ENCODE data around the gene SLC17A9.
"Not testable (repeated sequence)": the region's sequence is repeated elsewhere in the genome, so short reads cannot be mapped to it uniquely, and the experiment has no call there.

Gene SLC17A9

DNA sequence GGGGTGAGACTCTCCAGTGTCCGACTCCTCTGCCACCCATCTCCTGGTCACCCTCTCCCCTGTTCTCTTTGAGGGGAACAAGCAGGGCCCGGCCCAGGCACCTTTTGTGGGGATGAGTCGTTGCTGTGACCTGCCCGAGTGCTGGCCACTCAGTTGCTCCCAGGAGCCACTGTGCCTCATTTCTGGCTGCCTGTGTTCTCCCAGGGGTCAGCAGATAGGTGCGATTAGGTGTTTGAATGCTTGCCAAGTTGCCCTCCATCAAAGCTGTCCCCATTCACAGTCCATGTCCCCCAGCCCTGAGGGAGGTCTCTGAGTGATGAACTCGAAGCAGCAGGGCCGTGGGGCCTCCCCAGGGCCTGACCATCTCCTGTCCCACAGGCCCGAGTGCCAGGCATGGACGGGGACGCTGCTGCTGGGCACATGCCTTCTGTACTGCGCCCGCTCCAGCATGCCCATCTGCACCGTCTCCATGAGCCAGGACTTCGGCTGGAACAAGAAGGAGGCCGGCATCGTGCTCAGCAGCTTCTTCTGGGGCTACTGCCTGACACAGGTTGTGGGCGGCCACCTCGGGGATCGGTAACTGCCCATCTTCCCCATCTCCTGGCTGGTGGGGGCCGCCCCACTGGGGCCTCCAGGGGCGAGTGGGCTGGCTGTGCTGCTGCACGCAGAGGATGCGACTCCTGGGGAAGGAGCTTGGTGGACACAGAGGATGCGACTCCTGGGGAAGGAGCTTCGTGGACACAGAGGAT is 4.1 kb downstream of the SLC17A9 start:
- DNase-seq = no peak

DNA sequence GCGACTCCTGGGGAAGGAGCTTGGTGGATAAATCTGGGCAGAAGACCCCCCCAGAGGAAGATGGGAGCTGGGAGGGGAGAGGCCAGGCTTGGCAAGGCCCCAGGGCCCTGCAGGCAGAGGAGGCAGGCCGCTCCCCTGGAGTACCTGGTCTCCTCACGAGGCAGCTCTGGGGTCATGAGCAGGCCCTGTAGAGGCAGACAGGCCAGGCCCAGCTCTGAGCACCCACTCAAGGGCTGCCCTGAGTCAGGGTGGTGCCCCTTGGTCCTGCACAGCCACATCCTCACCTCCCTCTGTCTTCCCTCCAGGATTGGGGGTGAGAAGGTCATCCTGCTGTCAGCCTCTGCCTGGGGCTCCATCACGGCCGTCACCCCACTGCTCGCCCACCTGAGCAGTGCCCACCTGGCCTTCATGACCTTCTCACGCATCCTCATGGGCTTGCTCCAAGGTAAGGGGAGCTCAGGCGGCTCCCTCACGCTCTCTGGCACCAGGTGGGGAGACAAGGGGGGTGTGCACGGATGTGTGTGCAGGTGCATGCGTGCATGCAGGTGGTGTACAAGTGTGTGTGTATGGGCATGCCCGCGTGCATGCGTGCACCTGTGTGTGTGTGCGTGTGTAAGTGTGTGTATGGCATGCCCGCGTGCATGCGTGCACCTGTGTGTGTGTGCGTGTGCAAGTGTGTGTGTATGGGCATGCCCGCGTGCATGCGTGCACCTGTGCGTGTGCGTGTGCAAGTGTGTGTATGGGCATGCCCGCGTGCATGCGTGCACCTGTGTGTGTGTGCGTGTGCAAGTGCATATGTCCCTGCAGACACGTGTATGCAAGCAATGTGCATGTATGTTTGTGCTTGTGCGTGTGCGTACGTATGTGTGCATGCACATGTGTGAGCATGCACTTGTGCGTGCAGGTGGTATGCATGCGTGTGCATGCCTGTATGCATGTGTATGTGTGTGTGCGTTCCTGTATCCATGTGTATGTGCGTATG is 4.9 kb downstream of the SLC17A9 start:
- DNase-seq = no peak

DNA sequence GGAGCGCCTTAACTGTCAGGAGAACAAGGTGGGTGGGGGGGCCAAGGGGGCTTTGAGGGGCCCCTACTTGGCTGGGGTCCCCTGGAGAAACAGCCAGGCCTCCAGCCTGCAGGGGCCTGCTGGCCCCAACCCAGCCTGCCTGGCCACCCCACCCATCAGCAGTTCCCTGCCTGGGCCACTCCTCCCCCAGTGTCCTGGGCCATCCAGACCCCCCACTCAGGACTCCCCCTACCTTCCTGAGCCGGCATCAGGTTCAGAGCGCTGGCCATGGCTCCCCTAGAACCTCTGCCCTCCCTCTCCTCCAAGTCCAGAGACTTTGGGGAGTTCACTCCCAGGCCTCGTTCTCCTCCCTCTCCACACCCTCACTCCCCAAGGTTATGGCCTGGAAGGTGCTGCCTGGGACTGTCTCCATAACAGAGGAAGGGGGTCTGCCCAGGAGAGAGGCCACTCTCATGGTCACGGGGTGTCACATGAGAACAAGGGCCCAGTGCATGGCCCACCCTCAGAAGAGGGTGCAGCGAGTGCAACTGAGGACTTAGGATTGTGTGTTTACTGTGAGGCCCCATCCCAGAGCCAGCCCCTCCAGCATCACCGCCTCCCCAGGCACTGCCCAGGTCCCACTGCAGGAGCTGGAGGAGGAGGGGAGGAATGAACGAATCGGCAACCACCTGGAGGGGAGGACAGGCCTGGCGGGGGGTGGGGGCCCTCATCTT is 6.0 kb downstream of the SLC17A9 start:
- no peak for DNase-seq

DNA sequence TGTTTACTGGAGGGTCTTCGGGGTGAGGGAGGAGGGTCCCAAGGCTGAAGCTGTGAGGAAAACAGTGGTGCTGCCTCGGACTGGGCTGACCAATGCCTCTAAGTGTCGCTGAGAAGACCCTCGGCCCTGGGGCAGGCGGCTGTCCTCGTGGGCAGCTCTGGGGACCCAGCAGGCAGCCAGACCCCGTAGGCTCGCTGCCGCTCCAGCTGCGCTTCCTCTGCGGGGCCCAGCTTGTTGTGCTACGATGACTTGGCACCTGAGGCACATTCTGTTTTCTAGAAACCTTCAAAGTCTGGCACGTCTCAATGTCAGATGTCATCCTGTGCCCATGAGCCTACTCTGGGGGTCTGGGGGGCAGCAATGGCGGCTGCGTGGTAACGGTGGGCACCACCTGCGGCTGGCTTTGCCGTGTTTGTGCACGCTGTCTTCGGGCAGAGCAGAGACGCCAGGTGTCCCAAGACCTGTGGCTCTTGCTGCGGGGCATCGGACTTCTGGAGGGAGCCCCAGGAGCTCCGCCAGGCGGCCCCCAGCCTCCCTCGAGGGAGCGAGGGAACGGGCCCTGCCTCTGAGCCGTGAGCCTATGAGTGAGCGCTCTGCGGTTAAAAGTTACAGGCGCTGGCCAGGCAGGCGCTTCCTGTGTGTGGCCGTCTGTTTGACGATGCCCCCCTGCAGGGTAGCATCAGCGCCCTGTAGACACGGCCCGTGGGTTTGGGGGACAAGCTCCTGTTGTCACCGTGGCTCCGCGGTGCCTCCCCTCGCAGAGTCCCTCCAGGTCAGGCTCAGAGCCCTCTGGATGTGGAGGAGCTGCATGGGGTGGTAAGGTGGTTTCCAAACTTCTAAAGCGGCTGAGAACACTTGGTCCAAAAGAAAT is 6.8 kb downstream of the SLC17A9 start:
- no peak for DNase-seq

DNA sequence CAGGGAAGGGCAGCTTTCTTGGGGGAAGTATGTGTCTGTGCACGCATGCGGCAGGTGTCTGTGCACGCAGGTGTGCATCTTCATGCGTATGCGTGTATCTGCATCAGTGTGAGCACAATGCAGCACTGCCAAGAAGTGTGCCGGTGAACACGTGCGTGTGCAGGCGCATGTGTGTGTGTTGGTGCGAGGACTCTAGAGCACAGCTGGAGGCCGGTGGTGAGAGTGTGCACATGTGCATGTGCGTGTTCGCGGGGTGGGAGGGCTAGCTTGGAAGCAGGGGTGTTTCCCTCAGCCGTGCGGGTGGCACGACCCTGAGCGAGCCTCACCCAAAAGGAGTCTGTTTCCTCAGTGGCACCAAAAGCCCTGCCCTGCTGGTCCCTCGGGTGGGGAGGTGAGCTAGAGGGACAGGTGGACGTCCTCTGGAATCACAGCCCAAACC is 7.5 kb downstream of the SLC17A9 start:
- DNase-seq = no peak

DNA sequence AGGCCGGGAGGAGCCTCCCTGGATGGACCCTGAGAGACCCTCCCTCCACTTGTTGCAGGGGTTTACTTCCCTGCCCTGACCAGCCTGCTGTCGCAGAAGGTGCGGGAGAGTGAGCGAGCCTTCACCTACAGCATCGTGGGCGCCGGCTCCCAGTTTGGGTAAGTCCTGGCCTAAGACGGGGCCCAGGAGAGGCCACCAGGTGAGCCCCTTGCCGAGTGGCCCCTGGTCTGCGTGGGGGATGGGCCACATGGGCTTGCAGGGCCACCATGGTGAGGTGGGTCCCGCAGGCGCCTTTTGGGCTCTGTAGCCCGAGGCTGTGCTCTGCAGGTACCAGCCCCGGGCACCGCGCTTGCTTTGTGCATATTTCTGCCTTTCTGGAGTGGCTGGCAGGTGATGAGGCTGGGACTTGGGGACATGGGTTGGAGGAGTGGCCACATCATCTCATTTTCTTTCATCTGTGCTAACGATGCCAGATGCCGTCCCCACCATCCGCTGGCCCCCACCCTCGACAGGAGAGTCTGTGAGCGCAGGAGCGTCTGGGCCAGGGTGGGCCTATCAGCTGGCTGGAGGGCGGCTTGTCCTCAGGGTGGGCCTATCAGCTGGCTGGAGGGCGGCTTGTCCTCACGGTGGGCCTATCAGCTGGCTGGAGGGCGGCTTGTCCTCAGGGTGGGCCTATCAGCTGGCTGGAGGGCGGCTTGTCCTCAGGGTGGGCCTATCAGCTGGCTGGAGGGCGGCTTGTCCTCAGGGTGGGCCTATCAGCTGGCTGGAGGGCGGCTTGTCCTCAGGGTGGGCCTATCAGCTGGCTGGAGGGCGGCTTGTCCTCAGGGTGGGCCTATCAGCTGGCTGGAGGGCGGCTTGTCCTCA is 8.2 kb downstream of the SLC17A9 start:
- not testable (repeated sequence) for DNase-seq

DNA sequence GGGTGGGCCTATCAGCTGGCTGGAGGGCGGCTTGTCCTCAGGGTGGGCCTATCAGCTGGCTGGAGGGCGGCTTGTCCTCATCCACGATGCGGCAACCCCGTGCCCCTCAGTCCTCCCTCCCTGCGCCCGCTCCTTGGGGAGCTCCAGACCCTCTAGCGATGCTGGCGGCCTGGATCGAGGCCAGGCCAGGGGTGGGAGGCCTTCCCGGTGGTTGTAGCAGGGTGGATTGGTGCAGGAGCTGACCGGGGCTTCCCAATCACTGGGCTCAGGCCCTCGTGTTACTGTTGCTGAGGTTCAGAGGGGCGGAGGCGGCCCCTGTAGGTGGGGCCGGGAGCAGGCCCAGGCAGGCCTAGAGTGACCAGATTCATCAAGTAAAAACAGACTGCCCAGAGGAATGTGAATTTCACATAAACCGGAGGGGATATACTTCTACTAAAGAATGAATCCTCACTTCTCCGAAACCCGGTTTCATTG is 8.8 kb downstream of the SLC17A9 start:
- DNase-seq = no peak

DNA sequence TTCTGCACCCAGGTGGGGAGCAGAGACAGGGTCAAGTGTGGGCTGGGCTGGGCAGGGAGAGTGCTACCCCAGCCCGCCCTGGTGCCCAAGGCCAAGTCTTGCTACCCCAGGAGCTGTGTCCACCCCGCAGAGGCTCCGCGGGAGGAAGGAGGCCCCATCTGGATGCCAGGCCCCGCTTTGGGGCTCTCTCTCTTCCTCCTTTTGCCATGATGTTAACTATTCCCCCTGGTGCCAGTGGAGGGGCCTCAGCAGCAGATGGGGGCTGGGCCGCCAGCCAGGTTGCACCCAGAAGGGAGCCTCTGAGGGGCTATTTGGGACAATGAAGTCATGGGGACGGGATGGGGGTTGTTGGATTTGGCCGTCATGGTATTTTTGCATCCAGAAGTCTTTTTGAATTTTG is 9.3 kb downstream of the SLC17A9 start:
- no peak for DNase-seq

DNA sequence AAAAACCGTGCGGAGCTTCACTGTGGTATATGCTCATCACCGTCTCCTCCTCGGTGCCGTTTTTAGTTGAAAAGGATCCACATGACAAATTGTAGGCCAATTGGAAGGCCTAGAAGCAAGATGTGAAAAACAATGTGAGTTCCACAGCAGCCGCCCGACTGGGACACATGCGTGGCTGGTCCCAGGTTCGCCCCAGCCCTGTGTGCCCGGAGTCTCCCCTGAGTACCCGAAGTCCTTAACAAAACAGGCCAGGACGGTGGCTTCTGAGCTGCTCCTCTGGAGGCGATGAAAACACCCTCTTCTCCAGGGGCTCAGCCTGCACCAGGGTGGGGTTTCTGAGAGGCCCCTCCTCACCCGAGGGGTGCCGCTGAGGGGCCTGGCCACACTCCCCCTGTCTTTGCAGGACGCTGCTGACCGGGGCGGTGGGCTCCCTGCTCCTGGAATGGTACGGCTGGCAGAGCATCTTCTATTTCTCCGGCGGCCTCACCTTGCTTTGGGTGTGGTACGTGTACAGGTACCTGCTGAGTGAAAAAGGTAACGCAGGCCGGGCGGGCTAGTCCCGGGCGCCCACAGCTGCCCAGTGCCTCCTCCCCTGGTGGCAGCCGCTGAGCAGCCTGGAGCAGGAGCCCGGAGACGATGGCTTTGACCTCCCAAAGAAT is 9.8 kb downstream of the SLC17A9 start:
- DNase-seq = no peak

DNA sequence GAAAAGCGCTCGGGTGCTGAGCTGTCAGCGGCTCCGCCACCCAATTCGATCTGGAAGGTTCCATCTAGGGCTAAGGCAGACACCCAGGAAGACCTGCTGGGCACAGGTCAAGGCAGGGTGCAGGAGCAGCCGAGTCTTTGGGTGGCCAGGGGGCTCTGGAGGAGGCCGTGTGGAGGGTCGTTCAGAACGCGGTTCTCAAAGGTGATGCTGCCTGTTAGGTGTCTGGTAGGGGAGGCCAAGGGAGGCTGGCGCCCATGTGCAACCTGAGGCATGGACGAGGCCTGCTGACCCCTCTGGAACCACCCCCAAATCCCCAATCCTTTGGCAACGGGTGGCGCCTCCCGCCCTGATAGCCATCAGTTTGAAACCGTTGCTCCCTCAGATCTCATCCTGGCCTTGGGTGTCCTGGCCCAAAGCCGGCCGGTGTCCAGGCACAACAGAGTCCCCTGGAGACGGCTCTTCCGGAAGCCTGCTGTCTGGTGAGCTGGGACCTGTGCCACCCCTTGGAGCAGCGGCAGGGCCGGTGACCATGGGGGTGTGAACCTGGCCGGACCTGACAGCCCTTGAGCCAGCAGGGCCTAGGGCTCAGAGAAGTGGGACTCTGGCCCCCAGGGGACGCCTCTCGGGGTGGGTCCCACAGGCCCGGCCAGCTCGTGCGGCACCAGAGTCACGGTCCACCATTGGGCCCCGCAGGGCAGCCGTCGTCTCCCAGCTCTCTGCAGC is 10.5 kb downstream of the SLC17A9 start:
- no peak for DNase-seq

DNA sequence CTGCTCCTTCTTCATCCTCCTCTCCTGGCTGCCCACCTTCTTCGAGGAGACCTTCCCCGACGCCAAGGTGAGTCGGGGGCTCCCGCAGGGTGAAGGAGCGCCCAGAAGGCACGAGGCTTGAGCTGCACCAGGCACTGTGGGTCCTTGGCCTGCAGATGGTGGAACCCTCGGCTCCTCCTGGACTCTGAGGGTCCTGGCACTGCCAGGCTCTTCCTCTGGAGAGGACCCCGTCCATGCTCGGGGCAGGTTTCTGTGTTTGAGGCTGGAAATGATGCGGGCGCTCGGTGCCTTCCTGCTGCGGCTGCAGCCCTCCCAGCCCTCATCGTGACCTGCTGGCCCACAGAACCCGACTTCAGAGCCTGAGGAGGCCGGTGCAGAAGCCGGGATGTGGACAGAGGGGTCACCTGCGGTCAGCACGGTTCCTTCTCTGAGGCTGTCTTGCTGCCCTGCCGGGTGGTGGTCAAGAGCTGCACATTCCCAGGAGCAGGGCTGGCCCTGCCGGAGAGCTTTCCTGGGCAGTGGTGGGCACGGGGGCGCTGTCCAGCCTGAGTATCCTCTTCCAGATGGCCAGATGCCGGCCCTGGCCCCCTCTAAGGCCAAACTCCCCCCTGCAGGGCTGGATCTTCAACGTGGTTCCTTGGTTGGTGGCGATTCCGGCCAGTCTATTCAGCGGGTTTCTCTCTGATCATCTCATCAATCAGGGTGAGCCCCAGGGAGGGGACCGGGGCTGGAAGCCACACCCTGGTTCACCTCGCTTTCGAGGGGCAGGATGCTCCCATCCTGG is 11.3 kb downstream of the SLC17A9 start:
- no peak for DNase-seq

DNA sequence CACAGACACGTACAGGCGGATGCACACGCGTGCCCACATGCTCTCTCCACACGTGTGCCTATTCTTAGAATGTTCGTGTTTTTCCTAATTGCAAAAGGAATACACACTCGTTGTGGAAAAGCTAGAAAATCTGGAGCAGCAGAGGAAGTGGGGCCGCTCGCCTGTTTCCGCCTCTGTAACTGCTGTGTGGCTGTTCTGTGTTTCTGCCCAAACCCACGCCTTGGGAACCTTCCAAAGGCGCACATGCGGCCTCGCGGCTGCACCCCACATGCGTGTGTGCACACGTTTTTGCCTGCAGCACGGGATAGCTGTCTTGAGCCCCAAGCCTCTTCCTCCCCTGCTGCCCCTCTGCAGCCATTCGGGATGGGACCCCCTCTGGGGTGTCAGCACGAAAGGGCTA is 12.2 kb downstream of the SLC17A9 start:
- DNase-seq = no peak

DNA sequence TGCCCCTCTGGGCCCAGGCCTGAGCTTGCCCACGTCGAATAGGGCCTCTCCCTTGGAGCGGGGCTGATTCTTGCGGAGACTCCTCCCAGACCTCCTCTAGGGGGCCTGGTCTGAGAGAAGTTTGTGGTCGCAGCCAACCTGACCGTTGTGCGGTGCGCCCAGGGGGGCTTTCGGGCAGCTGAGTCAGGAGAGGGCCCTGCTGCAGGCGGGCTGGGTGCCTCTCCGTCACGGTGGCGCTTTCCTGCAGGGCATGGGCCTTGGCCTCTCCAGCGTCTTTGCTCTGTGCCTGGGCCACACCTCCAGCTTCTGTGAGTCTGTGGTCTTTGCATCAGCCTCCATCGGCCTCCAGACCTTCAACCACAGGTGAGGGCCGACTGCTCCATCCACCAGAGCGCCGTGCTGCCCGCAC is 12.9 kb downstream of the SLC17A9 start:
- no peak for DNase-seq

DNA sequence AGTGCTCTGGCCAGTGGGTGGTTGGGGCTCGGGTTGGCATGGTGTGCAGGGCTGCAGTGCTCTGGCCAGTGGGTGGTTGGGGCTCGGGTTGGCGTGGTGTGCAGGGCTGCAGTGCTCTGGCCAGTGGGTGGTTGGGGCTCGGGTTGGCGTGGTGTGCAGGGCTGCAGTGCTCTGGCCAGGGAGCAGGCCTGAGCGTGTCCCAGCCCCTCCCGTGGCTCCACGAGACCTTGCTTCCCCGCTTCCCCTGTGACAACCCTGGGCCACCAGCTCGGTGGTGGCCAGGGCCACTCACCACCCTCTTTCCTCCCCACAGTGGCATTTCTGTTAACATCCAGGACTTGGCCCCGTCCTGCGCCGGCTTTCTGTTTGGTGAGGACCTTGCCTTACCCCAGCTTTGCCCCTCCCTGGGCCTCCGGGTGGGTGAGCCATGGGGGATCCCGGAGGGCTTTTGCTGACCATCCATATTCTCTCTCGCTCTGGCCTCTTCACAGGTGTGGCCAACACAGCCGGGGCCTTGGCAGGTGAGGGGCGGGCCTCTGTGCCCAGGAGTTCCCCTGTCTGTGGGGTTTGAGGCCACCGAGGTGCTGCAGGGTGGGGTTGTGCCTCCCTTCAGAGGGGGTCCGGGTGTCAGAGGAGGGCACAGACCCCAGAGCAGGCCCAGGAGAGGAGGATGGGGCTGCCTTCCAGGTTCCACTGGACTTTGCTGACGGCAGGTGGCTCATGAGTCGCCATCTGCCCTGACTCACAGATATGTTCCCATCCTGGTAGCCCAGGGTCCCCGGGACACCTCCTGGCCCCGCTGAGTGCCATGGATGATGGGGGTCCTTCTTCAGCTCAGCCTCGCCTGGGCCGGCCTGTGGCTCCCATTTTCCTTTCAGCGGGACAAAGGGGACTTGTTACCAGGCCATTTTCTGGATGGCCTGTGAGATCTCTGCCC is 14.0 kb downstream of the SLC17A9 start:
- DNase-seq = no peak

DNA sequence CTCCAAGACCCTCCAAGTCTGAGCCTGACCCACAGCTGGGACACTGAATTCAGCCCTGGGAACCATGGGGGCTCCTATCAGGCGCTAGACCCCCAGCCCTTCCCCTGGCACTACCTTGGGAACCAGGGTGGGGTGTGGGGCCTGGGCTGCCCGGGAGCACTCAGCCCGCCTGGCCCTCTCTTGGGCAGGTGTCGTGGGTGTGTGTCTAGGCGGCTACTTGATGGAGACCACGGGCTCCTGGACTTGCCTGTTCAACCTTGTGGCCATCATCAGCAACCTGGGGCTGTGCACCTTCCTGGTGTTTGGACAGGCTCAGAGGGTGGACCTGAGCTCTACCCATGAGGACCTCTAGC is 14.6 kb downstream of the SLC17A9 start:
- no peak for DNase-seq

DNA sequence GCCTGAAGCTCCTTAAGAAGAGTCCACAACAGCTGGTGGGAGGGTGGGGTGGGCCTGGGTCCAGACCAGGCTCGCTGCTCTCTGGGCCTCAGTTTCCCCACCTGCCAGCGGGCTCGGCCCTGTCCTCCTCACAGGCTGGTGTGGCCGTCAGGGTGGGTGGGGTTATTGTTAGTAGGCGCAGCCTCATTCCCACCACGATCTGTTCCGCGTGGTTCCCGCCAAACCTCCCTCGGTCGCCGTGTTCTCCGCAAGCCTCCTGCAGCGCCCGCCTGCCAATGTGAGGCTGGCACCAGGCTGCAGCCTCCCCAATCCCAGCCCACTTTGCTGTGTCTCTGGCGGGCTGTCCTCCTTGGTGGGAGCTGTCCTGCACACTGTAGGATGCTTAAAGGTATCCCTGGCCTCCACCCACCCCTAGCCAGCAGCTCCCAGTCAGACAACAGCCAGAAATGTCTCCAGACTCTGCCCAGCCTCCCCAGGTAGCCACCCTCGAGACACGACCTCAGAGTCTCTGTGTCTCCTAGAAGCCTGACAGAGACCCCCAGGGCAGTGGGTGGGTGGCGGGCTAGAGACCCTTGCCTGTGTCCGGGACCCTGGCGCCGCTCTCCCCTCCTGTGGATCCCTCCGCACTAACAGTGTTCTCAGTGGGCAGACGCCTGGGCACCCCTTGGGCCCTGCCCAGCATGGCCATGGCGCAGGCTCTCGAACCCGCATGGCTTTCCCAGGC is 15.3 kb downstream of the SLC17A9 start:
- DNase-seq = no peak

Measured in NCI-H1092 treated with DMSO at 0.1 percent for 48 hours (cell line).